GM04504 (cell line): ENCODE measurements around the gene ZNF879.

ENCODE experiments used
- DNase-seq: peaks from one replicate; pipeline ENCODE4 v3.0.0-alpha.2; 2012; ENCODE audit warnings: low read depth

ZNF879 gene

GRCh38 chr5:179008667-179009066 is 14.9 kb upstream of the ZNF879 start:
- no peak for DNase-seq

DNA sequence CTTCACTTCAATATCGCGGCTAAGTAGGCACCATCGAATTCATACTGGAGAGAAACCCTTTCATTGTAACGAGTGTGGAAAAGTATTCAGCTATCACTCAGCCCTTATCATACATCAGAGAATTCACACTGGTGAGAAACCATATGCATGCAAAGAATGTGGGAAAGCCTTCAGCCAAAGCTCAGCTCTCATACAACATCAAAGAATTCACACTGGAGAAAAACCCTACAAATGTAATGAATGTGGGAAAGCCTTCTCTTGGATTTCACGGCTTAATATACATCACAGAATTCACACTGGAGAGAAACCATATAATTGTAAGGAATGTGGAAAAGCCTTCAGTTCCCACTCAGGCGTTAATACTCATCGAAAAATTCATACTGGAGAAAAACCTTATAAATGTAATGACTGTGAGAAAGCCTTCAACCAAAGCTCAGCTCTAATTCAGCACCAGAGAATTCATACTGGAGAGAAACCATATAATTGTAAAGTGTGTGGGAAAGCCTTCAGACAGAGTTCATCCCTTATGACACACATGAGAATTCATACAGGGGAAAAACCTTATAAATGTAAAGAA is 9.5 kb downstream of the ZNF879 start:
- no peak for DNase-seq

GRCh38 chr5:179044765-179045164 is 21.2 kb downstream of the ZNF879 start:
- no peak for DNase-seq

GRCh38 chr5:179051784-179052183 is 28.2 kb downstream of the ZNF879 start:
- DNase-seq: no peak

- no peak for DNase-seq
Measured at GRCh38 chr5:179054036-179054785, 30.6 kb downstream of the ZNF879 start.

DNA sequence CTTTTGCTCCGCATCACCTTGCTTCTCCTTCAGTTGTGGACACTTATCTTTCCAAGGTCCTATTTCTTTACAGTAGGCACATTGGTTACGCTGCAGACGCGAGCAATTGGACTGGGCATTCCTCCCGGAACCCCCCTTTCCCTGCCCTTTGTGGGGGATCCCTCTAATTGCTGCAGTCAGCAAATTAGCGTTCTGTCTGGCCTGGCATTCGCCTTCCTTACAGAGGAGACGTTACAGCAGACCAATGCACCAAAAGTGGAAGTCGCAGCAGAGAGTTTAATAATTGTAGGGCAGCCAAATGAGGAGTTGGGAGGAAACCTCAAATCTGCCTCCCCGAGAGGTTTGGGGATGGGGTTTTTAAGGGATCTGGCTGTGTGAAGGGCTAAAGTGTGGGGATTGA is 31.3 kb downstream of the ZNF879 start:
- no peak for DNase-seq

DNA sequence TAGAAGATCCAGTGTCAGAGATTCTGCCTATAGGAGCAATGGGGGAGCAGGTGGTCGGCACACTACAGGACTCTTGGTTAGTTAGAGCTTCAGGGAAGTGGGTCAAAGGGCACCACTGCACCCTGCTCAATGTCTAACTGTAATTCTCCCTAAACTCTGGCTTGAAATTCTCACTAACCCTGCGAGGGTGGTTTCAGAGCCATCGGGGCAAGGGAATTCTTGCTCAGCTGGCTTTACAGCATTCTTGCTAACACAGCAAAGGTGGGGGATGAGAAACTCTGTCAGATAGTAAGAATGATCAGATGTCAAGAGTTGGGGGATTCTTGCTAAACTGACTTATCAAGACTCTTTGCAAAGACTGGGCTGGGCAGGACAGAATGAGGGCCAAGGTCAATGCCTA is 31.8 kb downstream of the ZNF879 start:
- DNase-seq: no peak

DNA sequence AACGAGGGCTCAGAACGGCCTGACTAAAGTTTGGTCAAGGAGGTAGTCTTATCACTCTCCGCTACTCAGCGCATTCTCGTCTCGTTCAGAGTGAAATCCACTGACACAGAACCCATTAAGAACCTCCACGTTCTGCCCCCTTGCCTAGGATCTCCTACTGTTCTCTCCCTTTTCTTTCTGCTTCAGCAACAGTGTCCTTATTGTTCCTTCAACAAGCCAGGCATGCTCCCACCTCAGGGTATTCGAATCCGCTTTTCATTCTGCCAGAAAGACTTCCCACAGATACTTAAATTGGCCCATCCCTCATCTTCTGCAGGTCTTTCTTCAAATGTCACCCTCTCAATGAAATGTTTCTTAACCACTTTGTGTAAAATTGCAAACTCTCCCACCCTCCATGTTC is 32.2 kb downstream of the ZNF879 start:
- DNase-seq: no peak

GRCh38 chr5:179060116-179061008 is 36.8 kb downstream of the ZNF879 start, which contains the start of gene ZNF354C:
Gene ZNF354C, plus strand, starts transcription at chr5:179060373. Its CDS starts 1,696 bp downstream, at chr5:179062069.
- DNase-seq: peak; percentile 73

- no peak for DNase-seq
Measured at GRCh38 chr5:179061025-179061424, 37.4 kb downstream of the ZNF879 start.

DNA sequence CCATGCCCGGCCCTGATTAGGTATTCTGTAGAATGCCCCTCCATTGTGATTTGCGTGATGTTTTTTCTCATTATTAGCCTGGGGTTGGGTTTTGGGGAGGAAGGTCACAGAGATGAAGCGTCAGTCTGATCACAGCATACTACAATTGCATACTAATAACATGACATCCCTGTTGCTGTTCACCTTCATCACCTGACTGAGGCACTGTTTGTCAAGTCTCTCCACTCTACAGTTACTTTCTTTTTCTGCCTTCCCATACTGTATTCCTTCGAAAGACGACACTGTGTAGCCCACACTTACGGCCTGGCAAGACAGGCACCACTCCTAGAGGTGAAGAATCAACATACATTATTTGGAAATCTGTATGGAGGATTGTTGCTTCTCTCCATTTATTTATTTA is 42.1 kb downstream of the ZNF879 start:
- no peak for DNase-seq

- DNase-seq: no peak
Measured at GRCh38 chr5:179079165-179079987, 55.8 kb downstream of the ZNF879 start.

- DNase-seq: no peak
Measured at GRCh38 chr5:179080724-179081123, 57.1 kb downstream of the ZNF879 start.
